Left cardiac atrium (tissue), 4 donors: ENCODE measurements around the gene BAD. TPM values are rescaled to one million over a fixed set of nuclear protein-coding genes. Genes with fewer than 3 reads are reported as not detected.
"Not testable (repeated sequence)": the region's sequence is repeated elsewhere in the genome, so short reads cannot be mapped to it uniquely, and the experiment has no call there.

Experiments
- ATAC-seq, 2 donors: fragments of 200-7000 bp; cut with Tn5 transposase; one replicate each; pipeline ENCODE4 v1.9.1; 2020; ENCODE audit warnings: mild to moderate bottlenecking in 2 of 2, moderate library complexity in 2 of 2
- DNase-seq: peaks from one replicate; pipeline ENCODE4 v3.0.0-alpha.2; 2020
- intact Hi-C, 2 donors: fragments of 100-400 bp; cut with DNase I; formaldehyde crosslinking; loops; one replicate each; pipeline versions ENCODE4 v1.14.1 to v1.15.1; 2022 to 2023
- total RNA-seq, 2 donors: library from RNA; stranded (reverse); fragmentation: NEBNext Ultra II Directional; extraction: Animal tissue kit (Norgen Biotek cat#: 25700); gene quantifications; one replicate each; pipeline ENCODE4 v1.2.1, GENCODE V29; 2021
- donor health status: DM: no; HTN: yes; CAD: no.
- donor health status: DM: no; HTN: yes; CAD: no; lungs with severe emphysema.
- donor health status: DM: yes; HTN: yes; CAD: no.
- donor health status: Dilated cardiomyopathy.

Gene BAD
- total RNA-seq, 2 donors from 2014 or later: 68.9 to 96.3 TPM

GRCh38 chr11:64316672-64317324 is 32.3 kb upstream of the BAD start:
- intact Hi-C loops: no loop called here
- peak in 1 of 2 donors; percentile 0 for ATAC-seq

GRCh38 chr11:64315667-64316526 is 31.4 kb upstream of the BAD start:
- ATAC-seq, DNase-seq, intact Hi-C loops: not testable (repeated sequence)

More at GRCh38 chr11:64316672-64317324, 32.3 kb upstream of the BAD start:
- peak; percentile 45 for DNase-seq

GRCh38 chr11:64314805-64315561 is 30.5 kb upstream of the BAD start:
- DNase-seq: no peak
- intact Hi-C loops: no loop called here

DNA sequence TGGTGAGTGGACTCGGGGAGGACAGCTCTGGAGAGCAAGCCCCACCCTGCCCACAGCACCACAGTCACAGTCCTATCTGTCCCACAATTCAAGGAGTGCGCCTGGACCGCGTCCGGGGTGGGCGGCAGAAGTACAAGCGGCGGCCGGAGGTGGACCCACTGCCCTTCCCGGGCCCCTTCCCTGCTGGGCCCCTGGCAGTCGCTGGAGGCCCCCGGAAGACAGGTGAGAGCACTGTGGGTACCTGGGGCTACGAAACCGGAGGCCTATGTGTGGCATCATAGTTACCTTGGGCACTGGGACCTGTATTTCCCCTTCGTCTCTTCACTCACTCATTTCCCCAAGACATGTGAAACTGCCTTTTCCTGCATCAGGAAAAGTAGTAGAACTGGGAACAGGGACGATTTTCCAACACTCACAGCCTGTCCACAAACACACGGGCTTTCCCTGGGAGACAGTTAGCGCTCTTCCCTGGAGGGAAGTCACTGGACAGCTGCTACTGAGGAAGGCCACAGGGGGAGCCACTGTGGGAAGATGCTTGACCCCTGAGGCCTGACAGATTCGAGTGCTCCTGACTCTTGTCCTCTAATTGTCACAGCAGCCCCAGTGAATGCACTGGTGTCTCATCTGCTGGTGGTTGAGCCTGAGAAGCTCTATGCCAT is 29.8 kb upstream of the BAD start:
- DNase-seq (no peak), ATAC-seq (no peak)
- intact Hi-C loops: no loop called here

More at GRCh38 chr11:64314805-64315561, 30.5 kb upstream of the BAD start:
- ATAC-seq: no peak

DNA sequence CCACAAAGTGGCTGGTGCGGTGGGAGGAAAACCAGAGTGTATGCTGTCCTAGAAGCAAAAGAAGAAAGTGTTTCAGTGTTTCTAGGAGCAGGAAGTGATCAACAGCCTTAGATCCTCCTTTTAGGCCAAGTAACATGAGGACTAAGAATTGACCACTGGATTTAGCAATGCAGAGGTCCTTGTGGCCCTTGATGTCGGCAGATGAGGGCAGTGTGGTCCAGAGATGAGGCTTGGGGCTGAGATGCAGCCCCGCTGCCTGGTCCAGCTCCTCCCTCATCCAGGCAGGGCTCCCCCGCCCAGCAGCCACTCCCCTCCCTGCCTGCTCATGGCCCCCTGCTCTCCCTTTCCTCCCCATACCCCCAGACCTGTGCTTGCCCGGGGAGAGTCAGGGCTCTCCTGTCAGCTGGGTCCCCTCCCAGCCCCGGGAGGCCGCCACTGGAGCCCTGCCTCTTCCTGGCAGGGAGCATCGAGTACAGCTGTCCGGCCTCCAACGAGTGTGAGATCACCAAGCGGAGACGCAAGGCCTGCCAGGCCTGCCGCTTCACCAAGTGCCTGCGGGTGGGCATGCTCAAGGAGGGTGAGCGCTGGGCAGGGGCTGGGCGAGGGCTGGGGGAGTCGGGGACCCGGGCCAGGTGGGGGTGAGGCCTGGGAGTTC is 29.2 kb upstream of the BAD start:
- DNase-seq (peak; percentile 74), ATAC-seq (peak in 1 of 2 donors; percentile 1)
- intact Hi-C loops: no loop called here

DNA sequence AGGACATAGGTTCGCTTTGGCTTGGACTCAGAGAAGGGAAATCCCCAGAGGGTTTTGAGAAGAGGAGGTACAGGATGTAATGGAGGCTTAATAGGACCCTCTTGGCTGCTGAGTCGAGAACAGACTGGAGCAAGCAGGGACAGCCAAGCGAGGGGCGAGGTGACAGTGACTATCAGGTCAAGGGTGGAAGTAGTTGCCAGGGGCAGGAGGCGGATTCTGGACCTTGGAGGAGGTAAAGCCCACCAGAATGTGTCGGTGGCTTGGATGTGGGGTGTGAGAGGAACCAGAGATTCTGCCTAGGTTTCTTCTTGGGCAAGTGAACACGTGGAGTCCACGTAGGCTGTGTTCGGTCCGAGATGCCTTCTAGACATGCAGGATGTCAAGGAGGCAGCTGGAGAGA is 28.5 kb upstream of the BAD start:
- intact Hi-C loops: no loop called here
- no peak for DNase-seq

DNA sequence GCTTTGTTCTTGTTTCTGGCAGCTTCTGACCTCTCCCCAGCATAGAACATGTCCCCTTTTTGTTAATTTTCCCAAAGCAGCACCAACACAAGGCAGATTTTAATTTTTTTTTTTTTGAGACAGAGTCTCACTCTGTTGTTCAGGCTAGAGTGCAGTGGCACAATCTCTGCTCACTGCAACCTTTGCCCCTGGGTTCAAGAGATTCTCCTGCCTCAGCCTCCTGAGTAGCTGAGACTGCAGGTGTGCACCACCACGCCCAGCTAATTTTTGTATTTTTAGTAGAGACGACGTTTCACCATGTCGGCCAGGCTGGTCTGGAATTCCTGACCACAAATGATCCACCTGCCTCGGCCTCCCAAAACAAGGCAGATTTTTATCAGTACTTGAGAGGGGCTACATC is 23.3 kb upstream of the BAD start:
- intact Hi-C loops: loop anchor here in 1 of 2 donors (10.0 kb wide), 1 partner anchor 103 kb away; the partner anchor contains the start of gene FERMT3
- not testable (repeated sequence) for DNase-seq

More for the DNA sequence above, 28.5 kb upstream of the BAD start:
- no peak for ATAC-seq

DNA sequence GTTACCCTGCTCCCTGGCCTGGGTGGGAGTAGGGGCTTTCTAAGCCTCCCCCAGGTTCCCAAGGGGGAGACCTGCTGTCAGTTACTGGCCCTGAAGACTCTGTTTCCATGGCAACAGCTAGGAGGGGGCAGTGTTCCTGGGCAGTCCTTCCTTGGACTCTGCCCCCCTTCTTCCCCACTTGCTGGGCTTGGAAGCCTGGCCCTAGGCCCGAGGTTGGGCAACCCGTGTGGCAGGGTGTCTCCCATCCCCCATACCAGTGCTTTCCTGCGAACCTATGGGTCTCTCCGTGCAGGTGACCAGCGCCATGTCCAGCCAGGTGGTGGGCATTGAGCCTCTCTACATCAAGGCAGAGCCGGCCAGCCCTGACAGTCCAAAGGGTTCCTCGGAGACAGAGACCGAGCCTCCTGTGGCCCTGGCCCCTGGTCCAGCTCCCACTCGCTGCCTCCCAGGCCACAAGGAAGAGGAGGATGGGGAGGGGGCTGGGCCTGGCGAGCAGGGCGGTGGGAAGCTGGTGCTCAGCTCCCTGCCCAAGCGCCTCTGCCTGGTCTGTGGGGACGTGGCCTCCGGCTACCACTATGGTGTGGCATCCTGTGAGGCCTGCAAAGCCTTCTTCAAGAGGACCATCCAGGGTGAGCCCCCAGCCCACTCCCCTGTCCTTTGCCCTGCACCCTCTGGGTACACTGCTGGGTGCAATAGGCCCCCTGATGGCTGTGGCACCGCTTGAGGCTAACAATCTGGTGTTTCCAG is 22.6 kb upstream of the BAD start:
- ATAC-seq (no peak), DNase-seq (no peak)
- intact Hi-C loops: loop anchor here in 1 of 2 donors (10.0 kb wide), 1 partner anchor 102 kb away; the partner anchor contains the start of gene FERMT3

More for the DNA sequence above, 23.3 kb upstream of the BAD start:
- ATAC-seq: not testable (repeated sequence)

DNA sequence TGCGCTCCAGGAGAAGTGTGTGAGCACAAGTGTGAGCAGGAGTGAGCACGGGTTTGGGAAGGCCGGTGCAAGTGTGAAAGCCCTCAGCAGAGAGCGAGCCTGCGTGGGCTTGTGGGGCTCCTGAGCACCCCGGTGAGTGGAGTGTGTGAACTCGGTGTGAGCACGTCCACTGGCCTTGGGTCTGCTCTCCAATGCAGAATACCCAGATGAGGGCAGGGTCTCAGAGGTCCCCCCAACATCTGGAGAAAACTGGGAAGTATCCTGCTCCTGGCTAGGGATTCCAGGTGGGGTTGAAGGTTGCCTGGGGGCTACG is 22.1 kb upstream of the BAD start:
- ATAC-seq (no peak), DNase-seq (no peak)
- intact Hi-C loops: loop anchor here in 1 of 2 donors (10.0 kb wide), 1 partner anchor 102 kb away; the partner anchor contains the start of gene FERMT3

GRCh38 chr11:64305691-64306562 is 21.5 kb upstream of the BAD start:
- peak; percentile 5 to 10 for ATAC-seq
- peak; percentile 80 for DNase-seq
- intact Hi-C loops: loop anchor here in 1 of 2 donors (10.0 kb wide), 1 partner anchor 101 kb away; the partner anchor contains the start of gene FERMT3

DNA sequence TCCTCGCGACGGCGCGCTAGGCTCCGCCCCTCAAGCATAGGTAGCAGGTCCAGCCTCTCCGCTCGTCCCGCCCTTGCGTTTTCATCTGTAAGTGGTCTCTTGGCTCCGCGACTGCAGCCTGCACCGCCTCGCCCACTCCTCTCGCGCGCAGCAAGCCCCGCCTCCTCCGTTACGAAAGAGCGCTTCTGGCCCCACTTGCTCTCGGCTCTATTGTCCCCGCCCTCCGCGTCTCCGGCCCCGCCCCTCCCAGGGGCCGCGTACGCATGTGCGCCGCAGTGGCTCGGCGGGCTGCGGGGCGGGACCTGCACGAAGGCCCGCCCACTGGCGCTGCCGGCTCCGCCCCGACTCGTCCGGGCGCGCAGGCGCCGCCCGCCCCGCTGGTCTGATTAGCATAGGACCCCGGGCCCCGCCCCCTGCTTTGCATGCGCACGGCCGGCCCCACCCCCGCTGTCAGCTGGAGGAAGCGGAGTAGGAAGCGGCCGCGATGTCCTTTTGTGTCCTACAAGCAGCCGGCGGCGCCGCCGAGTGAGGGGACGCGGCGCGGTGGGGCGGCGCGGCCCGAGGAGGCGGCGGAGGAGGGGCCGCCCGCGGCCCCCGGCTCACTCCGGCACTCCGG is 20.7 kb upstream of the BAD start, which contains the start of gene ESRRA:
Gene ESRRA, plus strand, starts transcription at position 450 of the 616 bp plus-strand sequence. CDS start 1,656 bp downstream, outside the sequence.
- intact Hi-C loops: loop anchor here in 1 of 2 donors (10.0 kb wide), 1 partner anchor 100 kb away; the partner anchor contains the start of gene FERMT3
- ATAC-seq (peak; percentile 86 to 92), DNase-seq (peak; percentile 100)

- peak; percentile 43 to 57 for ATAC-seq
- DNase-seq: peak; percentile 96
- intact Hi-C loops: loop anchor here (5.0 to 10.0 kb wide), 3 partner anchors 52 to 102 kb away; partner anchors contain the start of genes FERMT3 (in 1 of the 2) and PLCB3 (in 1 of the 2)
These were observed 20.0 kb upstream of the BAD start for GRCh38 chr11:64304316-64305072.

DNA sequence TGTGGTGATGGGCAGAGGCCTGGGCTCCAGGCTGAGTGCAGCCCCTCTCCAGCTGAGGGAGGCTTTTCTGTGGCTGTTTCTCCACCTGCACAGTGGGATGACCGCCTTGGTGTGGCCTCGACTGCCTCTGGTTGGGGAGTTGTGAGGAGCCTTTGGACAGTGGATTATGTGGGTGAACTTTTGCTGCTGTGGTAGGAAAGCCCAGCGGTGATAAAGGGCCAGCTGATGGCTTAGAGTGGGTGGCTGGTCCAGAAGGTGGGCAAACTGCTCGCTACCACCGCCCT is 19.5 kb upstream of the BAD start:
- DNase-seq (no peak), ATAC-seq (no peak)
- intact Hi-C loops: loop anchor here (5.0 to 10.0 kb wide), 3 partner anchors 52 to 102 kb away; partner anchors contain the start of genes FERMT3 (in 1 of the 2) and PLCB3 (in 1 of the 2)

DNA sequence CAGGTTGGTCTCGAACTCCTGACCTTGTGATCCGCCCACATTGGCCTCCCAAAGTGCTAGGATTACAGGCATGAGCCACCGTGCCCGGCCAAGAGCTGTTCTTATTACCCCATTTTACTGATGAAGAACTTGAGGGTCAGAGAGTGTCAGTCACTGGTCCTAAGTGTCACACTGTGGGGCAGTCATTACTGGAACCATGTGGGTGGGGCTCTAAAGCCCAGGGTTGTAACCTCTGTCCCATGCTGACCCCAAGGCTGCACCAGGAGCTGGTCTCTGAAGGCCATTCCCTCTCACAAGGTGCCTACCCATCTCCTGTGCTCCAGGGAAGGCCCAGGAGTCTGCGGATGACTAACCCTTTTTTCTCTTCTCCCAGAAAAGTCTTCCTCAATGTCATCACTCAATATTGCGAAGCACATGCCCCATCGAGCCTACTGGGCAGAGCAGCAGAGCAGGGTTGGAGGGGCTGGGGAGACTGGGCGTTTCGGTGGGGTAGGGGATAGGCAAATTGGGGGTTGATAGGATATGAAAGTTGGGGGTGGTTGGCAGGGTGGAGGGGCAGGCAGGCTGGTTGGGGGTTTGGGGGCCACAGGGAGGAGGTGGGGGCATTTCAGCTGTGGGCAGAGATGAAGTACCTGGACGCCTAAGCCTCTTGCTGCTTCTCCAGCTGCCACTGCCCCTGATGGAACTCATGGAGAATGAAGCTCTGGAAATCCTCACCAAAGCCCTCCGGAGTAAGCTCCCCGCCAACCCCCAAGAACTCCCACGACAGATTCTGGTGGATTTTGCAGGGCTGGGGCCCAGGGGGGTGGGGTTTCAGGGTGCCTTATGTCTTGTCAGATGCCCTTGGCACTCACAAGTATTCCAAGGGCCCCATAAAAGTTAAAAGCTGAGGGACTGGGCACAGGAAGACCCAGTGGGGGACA is 18.9 kb upstream of the BAD start:
- no peak for ATAC-seq
- intact Hi-C loops: loop anchor here (5.0 to 10.0 kb wide), 3 partner anchors 51 to 101 kb away; partner anchors contain the start of genes FERMT3 (in 1 of the 2) and PLCB3 (in 1 of the 2)
- DNase-seq: no peak
